Stimulated activated CD8-positive, alpha-beta memory T cell treated with anti-CD3 and anti-CD28 coated beads, Interleukin-15, amount 100 ng/mL, for 4 hours (primary cell): ENCODE results near the gene KCNH1.
"Not testable (repeated sequence)": the region's sequence is repeated elsewhere in the genome, so short reads cannot be mapped to it uniquely, and the experiment has no call there.

Experiments used
- DNase-seq, 2 donors: peaks; one replicate each; pipeline ENCODE4 v3.0.0-alpha.2; 2020; ENCODE audit warnings: low read depth in 2 of 2

Gene KCNH1

GRCh38 chr1:211101481-211101880 is 32.5 kb downstream of the KCNH1 start:
- DNase-seq: no peak

GRCh38 chr1:211099393-211099792 is 34.6 kb downstream of the KCNH1 start:
- DNase-seq: no peak

DNA sequence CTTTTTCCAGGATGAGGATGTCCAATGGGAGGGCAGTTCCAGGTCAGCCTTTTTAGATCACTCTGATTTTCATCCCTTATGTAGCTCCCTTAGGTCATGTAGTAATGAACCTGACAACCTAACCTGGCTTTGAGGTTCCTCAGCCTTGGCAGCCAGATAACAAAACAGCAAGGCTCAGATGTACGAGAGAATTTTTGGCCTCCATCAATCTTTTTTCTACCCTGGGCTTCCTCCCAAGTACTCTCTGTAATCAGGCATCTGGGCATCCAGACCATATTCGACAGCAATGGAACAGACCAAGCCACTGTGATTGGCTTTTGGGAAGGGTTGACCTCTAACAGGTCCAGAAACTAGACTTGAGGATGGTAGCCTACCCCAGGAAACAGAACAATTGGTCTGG is 38.6 kb downstream of the KCNH1 start:
- no peak for DNase-seq

GRCh38 chr1:211092955-211093354 is 41.0 kb downstream of the KCNH1 start:
- no peak for DNase-seq

GRCh38 chr1:211091867-211092266 is 42.1 kb downstream of the KCNH1 start:
- no peak for DNase-seq

- no peak for DNase-seq
Observed at GRCh38 chr1:211089536-211089935, 44.4 kb downstream of the KCNH1 start.

DNA sequence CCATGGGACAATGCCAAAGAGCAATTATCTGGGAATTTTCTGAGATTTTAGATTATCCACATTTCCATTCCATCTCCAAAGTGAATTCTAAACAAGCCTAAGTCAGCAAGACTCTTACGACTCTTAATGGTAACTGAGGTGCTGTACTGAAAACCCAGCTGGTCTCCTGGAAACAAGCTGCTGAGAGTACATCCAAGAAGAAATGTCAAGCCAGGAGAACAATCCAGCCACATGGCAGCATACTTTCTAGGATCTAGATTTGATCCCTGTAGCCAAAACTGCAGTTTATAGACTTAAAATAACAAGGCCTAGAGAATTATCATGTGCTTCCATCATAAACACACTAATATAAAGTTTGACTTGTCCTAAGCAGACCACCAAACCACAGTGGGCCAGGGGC is 45.8 kb downstream of the KCNH1 start:
- no peak for DNase-seq

DNA sequence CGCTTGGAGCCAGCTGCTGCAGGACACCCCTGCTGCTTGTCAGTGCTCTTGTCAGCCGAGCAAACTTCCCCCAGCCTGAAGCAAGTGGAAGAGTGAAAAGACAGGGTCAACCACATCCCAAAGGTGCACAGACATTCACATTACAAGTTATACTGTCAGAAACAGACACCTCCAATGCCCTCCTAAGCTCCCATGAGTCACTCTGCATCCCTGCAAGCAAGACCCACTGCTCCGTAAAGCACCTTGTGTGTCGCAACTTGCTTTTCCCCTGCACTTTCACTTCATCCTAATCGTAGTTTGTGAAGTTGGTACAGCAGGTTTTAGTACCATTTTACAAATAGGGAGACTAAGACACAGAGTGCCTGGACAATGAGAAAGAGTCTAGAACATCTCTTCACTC is 51.1 kb downstream of the KCNH1 start:
- no peak for DNase-seq

DNA sequence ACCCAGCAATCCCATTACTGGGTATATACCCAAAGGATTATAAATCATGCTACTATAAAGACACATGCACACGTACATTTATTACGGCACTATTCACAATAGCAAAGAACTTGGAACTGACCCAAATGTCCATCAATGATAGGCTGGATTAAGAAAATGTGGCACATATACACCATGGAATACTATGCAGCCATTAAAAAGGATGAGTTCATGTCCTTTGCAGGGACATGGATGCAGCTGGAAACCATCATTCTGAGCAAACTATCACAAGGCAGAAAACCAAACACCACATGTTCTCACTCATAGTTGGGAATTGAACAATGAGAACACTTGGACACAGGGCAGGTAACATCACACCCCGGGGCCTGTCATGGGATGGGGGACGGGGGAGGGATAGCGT is 52.5 kb downstream of the KCNH1 start:
- DNase-seq: not testable (repeated sequence)

DNA sequence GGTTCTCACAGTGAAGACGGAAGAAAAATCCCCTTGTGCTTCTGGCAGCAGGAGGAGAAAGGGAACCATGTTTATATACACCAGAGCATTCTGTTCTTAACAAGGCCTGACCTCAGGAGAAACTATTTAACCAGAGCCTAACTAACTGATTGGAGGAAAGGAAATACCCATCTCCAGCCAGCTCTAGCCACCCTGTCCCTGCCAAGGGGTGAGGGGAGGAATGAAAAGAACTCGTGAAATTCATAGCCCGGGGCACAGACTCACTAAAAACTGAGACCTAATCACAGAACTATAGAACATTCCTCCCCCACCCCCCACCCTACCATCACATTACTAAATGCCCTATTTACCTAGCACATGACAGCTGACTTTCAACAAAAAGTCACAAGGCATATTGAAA is 65.0 kb downstream of the KCNH1 start:
- no peak for DNase-seq

DNA sequence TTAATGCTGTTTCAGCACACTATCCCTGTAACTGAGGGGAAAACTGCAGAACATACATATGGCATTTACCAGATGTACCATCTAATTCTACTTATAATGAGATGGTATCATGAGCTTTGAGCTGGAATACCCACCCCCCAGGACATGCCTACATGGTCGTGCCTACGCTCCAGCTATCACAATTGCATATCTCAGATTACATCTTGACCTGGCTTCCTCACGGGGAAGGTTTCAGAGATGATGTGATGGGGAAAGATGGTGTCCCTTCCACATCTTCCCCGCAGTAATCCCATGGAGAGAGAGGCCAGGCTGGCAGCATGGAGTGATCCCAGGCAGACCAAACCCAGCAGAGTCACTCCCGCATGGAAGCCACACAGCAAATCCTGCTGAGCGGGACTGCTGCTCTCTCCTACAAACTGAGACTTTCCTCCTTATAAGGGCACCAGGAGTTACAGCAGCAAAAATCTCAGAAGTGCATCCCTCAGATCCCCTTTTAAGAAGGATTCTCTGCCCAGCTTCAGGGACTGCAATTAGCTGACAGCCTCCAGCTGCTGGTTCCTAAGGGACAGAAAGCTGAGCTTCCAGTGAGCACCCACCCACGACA is 67.1 kb downstream of the KCNH1 start:
- DNase-seq: no peak

DNA sequence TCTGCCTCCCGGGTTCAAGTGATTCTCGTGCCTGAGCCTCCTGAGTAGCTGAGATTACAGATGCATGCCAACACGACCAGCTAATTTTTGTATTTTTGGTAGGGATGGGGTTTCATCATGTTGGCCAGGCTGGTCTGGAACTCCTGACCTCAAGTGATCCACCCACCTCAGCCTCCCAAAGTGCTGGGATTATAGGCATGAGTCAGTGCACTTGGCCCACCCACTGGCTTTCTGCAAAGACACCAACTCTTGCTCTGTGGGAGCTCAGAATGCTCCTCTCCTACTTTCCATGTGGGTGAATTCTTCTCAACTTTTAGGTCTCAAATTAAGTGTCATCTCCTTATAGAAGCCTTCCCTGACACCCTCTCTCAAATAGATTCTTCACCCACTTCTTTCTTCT is 92.1 kb downstream of the KCNH1 start:
- not testable (repeated sequence) for DNase-seq

- no peak for DNase-seq
Observed at GRCh38 chr1:211037095-211037494, 96.9 kb downstream of the KCNH1 start.

GRCh38 chr1:211036381-211037060 is 97.4 kb downstream of the KCNH1 start:
- no peak for DNase-seq

- DNase-seq: no peak
Observed at GRCh38 chr1:211035821-211036380, 98.0 kb downstream of the KCNH1 start.

- no peak for DNase-seq
Observed at GRCh38 chr1:211033921-211034525, 99.9 kb downstream of the KCNH1 start.

DNA sequence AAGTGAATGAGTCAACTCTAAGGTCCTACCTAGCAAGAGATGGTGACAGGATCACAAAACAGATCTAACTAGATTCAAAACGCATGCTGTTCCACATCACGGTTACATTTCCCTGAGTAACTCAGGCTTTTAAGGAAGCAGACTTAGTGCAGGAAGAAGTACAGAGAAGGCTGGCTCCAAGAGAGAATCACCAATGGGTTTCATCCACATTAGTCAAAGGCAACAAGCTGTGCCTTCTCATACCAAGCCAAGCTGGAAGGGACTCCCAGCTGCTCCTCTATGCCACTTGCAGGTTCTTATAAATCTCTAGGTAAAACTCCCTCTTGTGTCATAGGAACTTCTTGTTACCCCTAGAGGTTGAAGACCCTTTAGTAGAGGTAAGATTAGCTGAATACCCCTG is 109.0 kb downstream of the KCNH1 start:
- no peak for DNase-seq

DNA sequence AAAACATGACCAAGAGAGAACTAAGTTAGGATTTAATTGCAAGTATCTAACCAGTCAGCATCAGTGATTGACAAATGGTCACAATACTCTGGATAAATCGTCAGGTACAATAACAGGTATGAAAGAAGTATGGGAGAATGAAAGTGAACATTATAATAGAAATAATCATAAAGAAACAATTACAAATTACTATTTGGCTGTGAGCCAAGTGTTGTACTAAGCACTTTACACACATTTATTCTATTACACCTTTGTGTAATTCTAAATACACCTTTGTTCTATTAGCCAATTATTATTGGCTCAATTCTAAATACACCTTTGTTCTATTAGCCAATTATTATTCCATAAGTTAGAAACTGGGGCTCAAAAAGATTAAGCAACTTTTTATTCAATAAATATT is 114.7 kb downstream of the KCNH1 start:
- no peak for DNase-seq

DNA sequence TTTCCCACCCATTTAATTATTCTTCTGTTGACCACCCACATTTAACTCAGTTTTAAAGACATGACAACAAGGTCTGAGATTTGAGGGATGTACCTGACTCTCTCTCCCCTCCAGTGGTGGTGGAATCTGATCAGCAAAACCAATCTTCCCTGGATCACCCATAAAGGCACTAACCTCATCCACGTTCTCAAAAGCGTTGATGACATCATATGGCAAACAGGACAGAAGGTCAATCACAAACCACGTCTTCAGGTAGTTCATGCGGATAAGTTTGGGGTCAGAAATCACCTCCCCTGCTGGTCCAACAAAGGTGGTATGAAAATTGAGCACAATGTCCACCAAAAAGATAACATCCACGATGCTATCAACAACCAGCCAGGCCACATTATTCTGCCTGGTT is 115.3 kb downstream of the KCNH1 start:
- no peak for DNase-seq

GRCh38 chr1:211017075-211017718 is 116.8 kb downstream of the KCNH1 start:
- DNase-seq: no peak

GRCh38 chr1:211014275-211014674 is 119.7 kb downstream of the KCNH1 start:
- DNase-seq: no peak
